ENCODE data around the gene TMC3. TPM values are rescaled to one million over a fixed set of nuclear protein-coding genes. Genes with fewer than 3 reads are reported as not detected.

TMC3 gene
- total RNA-seq, 6 experiments from 2014 or later = 0.11 TPM; not detected in 5

DNA sequence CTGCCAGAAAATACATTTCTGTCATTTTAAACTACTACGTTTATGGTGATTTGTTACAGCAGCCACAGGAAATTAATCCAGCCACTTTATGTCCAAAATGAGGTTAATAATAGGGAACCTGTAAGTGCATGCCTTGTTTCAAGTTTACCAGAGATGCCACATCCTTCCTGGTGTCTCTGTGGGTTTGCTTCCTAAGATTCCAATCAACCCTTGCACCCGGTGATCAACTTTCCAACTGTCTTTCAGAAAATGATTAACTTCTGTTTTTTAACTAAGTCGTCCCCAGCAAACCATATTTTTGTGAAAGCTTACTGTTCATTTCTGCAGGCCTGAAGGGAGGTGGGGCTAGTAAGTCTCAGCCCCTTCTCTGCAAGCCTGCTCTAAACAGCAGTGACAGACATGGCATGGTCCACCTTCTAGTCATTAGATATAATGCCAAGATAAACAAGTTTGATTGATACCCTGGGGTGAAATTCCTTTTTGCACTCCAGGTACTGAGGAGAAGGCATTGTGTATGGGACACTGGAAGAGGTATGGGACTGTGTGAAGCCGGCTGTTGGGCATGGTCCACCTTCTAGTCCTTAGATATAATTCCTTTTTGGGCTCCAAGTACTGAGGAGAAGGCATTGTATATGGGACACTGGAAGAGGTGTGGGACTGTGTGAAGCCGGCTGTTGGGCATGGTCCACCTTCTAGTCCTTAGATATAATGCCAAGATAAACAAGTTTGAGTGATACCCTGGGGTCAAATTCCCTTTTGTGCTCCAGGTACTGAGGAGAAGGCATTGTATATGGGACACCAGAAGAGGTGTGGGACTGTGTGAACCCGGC is 11.1 kb upstream of the TMC3 start:
- intact Hi-C loops (cut with DNase I) = loop anchor here in 1 of 2 donors (10.0 kb wide), 1 partner anchor 110 kb away; no protein-coding TSS in a partner anchor
- peak; percentile 91 to 93 (median 92) for ATAC-seq
- 35% methylated on average over 6 of the region's 6 CpGs for WGBS (ENCODE audit: insufficient coverage, low coverage, low lambda C conversion rate, missing lambda C conversion rate)
- Histone ChIP-seq H3K4me3 (no peak overlapping the region), H3K27me3 (no peaks in the 10 kb centered on the region), H3K4me1 (peaks cover 0 to 24% (median 6%) of the 10 kb centered on the region in 4 donors), H3K27ac (peak overlapping the region in 1 of 3 donors; percentile 31), H3K9me3 (no peaks in the 10 kb centered on the region), H3K36me3 (no peaks in the 10 kb centered on the region)
- TF ChIP-seq, protein P1, sequence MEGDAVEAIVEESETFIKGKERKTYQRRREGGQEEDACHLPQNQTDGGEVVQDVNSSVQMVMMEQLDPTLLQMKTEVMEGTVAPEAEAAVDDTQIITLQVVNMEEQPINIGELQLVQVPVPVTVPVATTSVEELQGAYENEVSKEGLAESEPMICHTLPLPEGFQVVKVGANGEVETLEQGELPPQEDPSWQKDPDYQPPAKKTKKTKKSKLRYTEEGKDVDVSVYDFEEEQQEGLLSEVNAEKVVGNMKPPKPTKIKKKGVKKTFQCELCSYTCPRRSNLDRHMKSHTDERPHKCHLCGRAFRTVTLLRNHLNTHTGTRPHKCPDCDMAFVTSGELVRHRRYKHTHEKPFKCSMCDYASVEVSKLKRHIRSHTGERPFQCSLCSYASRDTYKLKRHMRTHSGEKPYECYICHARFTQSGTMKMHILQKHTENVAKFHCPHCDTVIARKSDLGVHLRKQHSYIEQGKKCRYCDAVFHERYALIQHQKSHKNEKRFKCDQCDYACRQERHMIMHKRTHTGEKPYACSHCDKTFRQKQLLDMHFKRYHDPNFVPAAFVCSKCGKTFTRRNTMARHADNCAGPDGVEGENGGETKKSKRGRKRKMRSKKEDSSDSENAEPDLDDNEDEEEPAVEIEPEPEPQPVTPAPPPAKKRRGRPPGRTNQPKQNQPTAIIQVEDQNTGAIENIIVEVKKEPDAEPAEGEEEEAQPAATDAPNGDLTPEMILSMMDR (IDR thresholded peaks at IDR 0.05) = no peak
- no peak for TF ChIP-seq POLR2A (IDR thresholded peaks at IDR 0.05)
- DNase-seq = peak; percentile 24 to 61 (median 55)

DNA sequence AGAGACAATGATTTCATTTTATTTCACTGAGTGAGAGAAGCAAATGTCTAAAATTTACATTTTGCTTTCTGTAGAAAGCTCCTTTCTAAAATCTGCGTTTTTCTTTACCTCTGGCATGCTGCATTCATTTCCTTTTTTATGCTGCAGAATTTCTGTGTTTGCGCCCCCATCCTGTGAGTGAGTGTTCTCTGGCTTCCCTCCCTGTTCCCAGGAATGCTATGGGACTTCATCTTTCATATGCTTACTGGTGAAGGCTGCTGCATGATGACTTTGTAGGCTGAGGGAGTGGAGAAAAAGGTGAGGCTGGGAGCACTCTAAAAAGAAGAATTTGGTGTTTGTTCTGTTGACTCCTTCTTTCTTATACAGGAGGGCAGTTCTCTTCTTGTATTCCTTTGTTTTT is 7.7 kb upstream of the TMC3 start:
- TF ChIP-seq POLR2A (IDR thresholded peaks at IDR 0.05) = no peak
- TF ChIP-seq, protein P1 (IDR thresholded peaks at IDR 0.05) = no peak
- H3K4me3 ChIP-seq = no peak overlapping the region
- DNase-seq (no peak), ATAC-seq (no peak)
- H3K36me3 ChIP-seq = no peaks in the 10 kb centered on the region
- no peak overlapping the region for H3K27ac ChIP-seq
- H3K4me1 ChIP-seq = peaks cover 0 to 20% (median 6%) of the 10 kb centered on the region in 4 donors
- WGBS (ENCODE audit: insufficient coverage, low coverage, low lambda C conversion rate, missing lambda C conversion rate) = 82% methylated on average over 2 of the region's 2 CpGs
- H3K9me3 ChIP-seq = no peaks in the 10 kb centered on the region
- H3K27me3 ChIP-seq = no peaks in the 10 kb centered on the region
- intact Hi-C loops (cut with DNase I) = loop anchor here in 1 of 2 donors (10.0 kb wide), 1 partner anchor 107 kb away; no protein-coding TSS in a partner anchor

DNA sequence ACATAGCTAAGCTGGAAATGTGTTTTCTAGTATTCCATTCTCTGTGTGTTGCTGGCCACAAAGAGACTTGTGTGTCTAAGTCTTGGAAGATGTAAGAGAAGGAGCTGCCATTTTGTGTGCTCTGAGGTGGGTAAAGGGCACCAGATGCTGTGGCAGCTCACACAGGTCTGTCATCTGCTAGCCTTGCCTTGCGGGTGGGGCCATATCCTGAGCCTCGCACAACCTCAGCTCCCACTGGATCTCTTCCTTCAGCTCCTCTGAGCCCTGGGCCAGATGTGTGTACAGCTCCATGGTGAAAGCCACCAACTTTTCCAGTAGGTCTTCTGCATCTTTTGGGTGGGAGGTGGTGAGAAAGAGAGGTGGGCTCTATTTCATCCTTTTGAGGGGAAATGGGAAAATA is 6.7 kb upstream of the TMC3 start:
- intact Hi-C loops (cut with DNase I) = loop anchor here in 1 of 2 donors (10.0 kb wide), 1 partner anchor 106 kb away; no protein-coding TSS in a partner anchor
- DNase-seq (no peak), ATAC-seq (no peak)
- WGBS (ENCODE audit: insufficient coverage, low coverage, low lambda C conversion rate, missing lambda C conversion rate) = no CpG with 5 or more reads among the region's 2 CpGs
- TF ChIP-seq POLR2A (IDR thresholded peaks at IDR 0.05) = no peak
- TF ChIP-seq, protein P1 (IDR thresholded peaks at IDR 0.05) = no peak
- Histone ChIP-seq H3K4me1 (peaks cover 0 to 11% (median 5%) of the 10 kb centered on the region in 4 donors), H3K27ac (no peak overlapping the region), H3K27me3 (no peaks in the 10 kb centered on the region), H3K36me3 (no peaks in the 10 kb centered on the region), H3K4me3 (no peak overlapping the region), H3K9me3 (no peaks in the 10 kb centered on the region)

DNA sequence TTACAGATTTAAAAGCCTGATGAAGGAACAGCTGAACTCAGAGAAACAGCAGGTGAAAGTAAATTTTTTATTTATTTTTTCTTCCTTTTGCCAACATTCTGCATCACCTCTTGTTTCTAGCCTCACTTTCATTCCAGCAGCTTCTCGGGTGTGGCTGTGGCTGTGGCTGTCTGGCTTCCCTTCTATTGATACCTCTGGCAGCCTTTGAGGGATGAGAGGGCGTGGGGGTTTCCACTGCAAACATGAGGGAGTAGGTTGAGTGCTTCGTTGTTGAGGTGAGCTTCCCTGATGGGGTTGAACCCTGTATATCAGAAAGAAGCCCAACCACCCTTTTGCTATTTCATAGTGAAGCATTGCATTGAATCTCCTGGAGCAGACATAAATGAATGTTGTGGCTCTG is 6.2 kb upstream of the TMC3 start:
- intact Hi-C loops (cut with DNase I) = loop anchor here in 1 of 2 donors (10.0 kb wide), 1 partner anchor 105 kb away; no protein-coding TSS in a partner anchor
- ATAC-seq = no peak

More for the DNA sequence above, 6.2 kb upstream of the TMC3 start:
- H3K36me3 ChIP-seq = no peaks in the 10 kb centered on the region
- no peak for DNase-seq
- H3K27me3 ChIP-seq = no peaks in the 10 kb centered on the region
- H3K27ac ChIP-seq = no peak overlapping the region
- TF ChIP-seq, protein P1 (IDR thresholded peaks at IDR 0.05) = no peak
- TF ChIP-seq POLR2A (IDR thresholded peaks at IDR 0.05) = no peak
- H3K4me3 ChIP-seq = no peak overlapping the region
- no peaks in the 10 kb centered on the region for H3K9me3 ChIP-seq
- peaks cover 0 to 12% (median 5%) of the 10 kb centered on the region in 4 donors for H3K4me1 ChIP-seq
- WGBS (ENCODE audit: insufficient coverage, low coverage, low lambda C conversion rate, missing lambda C conversion rate) = 81% methylated on average over 3 of the region's 3 CpGs
